Measurements from ENCODE around the gene SEMA3B.

Gene SEMA3B

DNA sequence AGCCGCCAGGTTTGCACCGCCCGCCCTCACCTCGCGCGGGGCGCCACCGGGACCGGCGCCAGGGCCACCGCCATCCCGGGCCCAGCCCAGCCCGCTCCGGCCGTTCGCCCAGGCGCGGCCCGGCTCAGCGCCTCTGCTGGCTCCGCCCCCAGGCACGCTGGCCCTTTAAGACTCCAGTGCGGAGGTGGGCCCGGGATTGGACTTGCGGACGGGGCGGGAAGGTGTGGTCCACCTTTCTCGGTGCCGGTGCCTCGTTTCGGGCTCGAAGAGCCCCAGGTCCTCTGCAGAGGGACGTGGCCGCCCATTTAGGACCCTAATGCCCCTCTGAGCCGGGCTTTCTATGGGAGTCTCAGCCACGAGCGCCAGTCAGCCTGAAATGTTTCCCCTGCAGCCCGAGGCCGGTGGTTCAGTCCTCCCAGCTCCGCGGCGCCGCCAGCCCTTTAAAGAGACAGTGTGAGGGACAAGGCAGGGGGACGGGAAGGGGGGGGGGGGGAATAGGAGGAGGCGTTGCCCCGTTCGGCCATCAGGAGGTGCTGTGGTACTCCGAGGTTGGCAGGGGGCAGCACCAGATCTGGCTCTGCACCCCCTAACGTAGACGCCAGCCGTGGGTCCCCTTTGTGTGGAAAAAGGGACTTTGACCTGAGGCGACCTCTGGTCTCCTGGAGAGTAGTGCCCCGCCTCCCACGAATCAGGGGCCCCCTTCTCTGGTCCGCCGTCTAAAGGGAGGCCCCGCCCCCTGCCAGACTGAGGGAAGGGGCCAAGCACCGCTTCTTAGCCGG lies 52.6 kb downstream of the SEMA3B start (continued):
- TF ChIP-seq ZIC2 (tag by site-specific recombination; IDR thresholded peaks at IDR 0.05) (no peak), ZNF24 (tag by site-specific recombination; IDR thresholded peaks at IDR 0.05) (no peak), ZNF561 (tag by site-specific recombination; IDR thresholded peaks at IDR 0.05; ENCODE audit: borderline replicate concordance) (0 out of 2 replicates have a peak, but pooled peaks have one; percentile 24), ZXDB (tag by site-specific recombination; IDR thresholded peaks at IDR 0.05) (peak; percentile 50; the same call in 1 of the 2 replicates), KLF10 (tag by site-specific recombination; IDR thresholded peaks at IDR 0.05) (no peak; the same call in 1 of the 2 replicates)
- TF ChIP-seq, protein P1, sequence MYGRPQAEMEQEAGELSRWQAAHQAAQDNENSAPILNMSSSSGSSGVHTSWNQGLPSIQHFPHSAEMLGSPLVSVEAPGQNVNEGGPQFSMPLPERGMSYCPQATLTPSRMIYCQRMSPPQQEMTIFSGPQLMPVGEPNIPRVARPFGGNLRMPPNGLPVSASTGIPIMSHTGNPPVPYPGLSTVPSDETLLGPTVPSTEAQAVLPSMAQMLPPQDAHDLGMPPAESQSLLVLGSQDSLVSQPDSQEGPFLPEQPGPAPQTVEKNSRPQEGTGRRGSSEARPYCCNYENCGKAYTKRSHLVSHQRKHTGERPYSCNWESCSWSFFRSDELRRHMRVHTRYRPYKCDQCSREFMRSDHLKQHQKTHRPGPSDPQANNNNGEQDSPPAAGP (tag by site-specific recombination; IDR thresholded peaks at IDR 0.05), result 0 out of 2 replicates have a peak, but pooled peaks have one; percentile 68

DNA sequence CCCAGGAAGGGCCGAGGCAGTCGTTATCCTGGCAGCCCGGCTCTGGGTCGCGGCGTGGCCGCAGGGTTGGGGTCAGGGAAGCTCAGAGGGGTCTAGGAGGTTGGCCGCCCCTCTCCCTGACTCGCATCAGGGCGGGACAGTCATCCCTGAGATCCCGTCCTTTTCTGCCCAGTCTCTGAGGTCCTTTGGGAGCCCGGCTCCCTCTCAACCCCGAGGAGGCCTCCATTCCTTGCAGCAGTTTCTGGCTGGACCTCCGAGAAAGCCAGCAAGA lies 53.1 kb downstream of the SEMA3B start:
- POLR2A ChIA-PET, result interaction anchor here (0.7 to 3.2 kb wide), 3 partner anchors 15 to 30 kb away, joined by 3 to 17 read pairs (median 7); partner anchors contain the start of gene IFRD2
- H3K27ac ChIP-seq (ENCODE audit: extremely low read depth, low read depth, low read length), result no peak overlapping the region; the same call in 1 of the 2 replicates
- TF ChIP-seq TRIM28 (IDR thresholded peaks at IDR 0.05; ENCODE audit: borderline replicate concordance, low read length), result no peak
- TF ChIP-seq ZNF473 (tag by site-specific recombination; IDR thresholded peaks at IDR 0.05), result no peak
- no peak for TF ChIP-seq ZNF76 (tag by site-specific recombination; IDR thresholded peaks at IDR 0.05; ENCODE audit: borderline replicate concordance, low read depth)
- TF ChIP-seq, protein P1 (tag by site-specific recombination; IDR thresholded peaks at IDR 0.05), result no peak
- TF ChIP-seq ZXDB (tag by site-specific recombination; IDR thresholded peaks at IDR 0.05), result no peak
- TF ChIP-seq, protein P2, sequence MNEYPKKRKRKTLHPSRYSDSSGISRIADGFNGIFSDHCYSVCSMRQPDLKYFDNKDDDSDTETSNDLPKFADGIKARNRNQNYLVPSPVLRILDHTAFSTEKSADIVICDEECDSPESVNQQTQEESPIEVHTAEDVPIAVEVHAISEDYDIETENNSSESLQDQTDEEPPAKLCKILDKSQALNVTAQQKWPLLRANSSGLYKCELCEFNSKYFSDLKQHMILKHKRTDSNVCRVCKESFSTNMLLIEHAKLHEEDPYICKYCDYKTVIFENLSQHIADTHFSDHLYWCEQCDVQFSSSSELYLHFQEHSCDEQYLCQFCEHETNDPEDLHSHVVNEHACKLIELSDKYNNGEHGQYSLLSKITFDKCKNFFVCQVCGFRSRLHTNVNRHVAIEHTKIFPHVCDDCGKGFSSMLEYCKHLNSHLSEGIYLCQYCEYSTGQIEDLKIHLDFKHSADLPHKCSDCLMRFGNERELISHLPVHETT (tag by site-specific recombination; IDR thresholded peaks at IDR 0.05), result no peak
- CTCF ChIA-PET, result interaction anchor here (0.5 to 1.7 kb wide), 5 partner anchors 11 to 1200 kb away, joined by 3 to 7 read pairs (median 4); partner anchors contain the start of genes HYAL3 and NAA80
- H3K9me3 ChIP-seq (ENCODE audit: control insufficient read depth, insufficient read depth, low read depth, low read length), result no peaks in the 10 kb centered on the region
- peaks cover 3 to 63% of the 10 kb centered on the region in 2 experiments; a peak in 2 of 3 replicates for H3K36me3 ChIP-seq (ENCODE audit: control insufficient read depth in 2 of 2, insufficient read depth in 1 of 2, low read length in 2 of 2)
- peaks cover 2% of the 10 kb centered on the region; the same call in 1 of the 2 replicates for H3K4me1 ChIP-seq (ENCODE audit: control insufficient read depth, insufficient read depth, low read length)
- H3K4me3 ChIP-seq (ENCODE audit: low read depth, low read length), result no peak overlapping the region

DNA sequence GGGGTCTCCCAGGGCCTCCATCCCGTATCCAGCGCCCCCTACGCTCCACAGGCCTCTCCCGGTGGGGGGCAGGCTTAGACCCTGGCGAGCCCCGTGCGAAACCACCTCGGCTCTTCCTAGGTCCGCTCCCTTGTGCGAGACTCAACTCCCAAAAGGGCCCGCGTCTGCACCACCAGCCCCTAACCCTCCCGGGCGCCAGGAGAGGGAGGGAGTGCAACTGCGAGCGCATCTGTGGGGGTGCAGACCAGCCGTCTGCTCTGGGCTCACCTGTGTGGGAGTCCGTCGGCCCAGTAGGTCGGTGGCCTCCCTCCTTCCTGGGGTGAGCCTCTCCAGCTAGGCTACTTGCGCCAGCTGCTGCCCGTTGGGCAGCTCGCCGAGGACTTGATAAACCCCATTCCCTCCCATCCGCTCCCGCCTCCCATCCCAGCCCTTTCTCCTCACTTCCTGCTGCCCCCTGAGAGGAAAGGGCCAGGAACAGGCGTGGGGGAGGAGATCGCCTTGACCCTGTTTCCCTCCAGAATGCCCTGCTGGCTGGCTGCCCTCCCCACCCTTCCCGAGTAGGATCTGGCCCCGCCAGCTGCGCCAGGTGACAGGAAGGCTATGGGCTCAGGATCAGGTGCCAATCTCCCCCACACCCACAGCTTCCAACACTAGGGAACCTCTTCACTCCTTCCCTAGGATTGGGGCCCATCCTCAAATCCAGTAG lies 53.6 kb downstream of the SEMA3B start, which contains the start of gene HYAL2:
HYAL2 (minus strand) TSS at position 360 of the 706 bp plus-strand sequence. CDS start 2,256 bp downstream, outside the sequence.
- Histone ChIP-seq H3K36me3 (ENCODE audit: control insufficient read depth in 2 of 2, insufficient read depth in 1 of 2, low read length in 2 of 2) (peaks cover 3 to 59% of the 10 kb centered on the region in 2 experiments; a peak in 2 of 3 replicates), H3K4me1 (ENCODE audit: control insufficient read depth, insufficient read depth, low read length) (no peaks in the 10 kb centered on the region), H3K4me3 (ENCODE audit: low read depth, low read length) (peak within 1 kb of the TSS; percentile 62), H3K9me3 (ENCODE audit: control insufficient read depth, insufficient read depth, low read depth, low read length) (no peaks in the 10 kb centered on the region), H3K27ac (ENCODE audit: extremely low read depth, low read depth, low read length) (peak within 1 kb of the TSS; percentile 95)
- POLR2A ChIA-PET, result interaction anchor here (2.5 to 3.2 kb wide), 3 partner anchors 15 to 27 kb away, joined by 7 to 17 read pairs (median 12); partner anchors contain the start of genes HYAL3 and NAA80
- TF ChIP-seq ZFHX2 (tag by site-specific recombination; conservative IDR thresholded peaks at IDR 0.05), result peak; percentile 15; the same call in 1 of the 2 replicates
- no peak for TF ChIP-seq SALL2 (tag by site-specific recombination; IDR thresholded peaks at IDR 0.05; ENCODE audit: borderline replicate concordance)
- CTCF ChIA-PET, result interaction anchor here (0.5 to 3.0 kb wide), 8 partner anchors 11 to 1200 kb away, joined by 3 to 21 read pairs (median 4); partner anchors contain the start of genes HYAL3 and NAA80
